VCaP (cell line): ENCODE measurements around the gene MUC21.
"Not testable (repeated sequence)": the region's sequence is repeated elsewhere in the genome, so short reads cannot be mapped to it uniquely, and the experiment has no call there.

Source experiments
- H3K27ac ChIP-seq: fragments of 450-650 bp; 2 replicates; pipeline ENCODE4 v1.5.1; 2017
- TF ChIP-seq, protein P1 (sequence below): fragments of 450-650 bp; conservative IDR thresholded peaks from 2 replicates; pipeline ENCODE4 v1.5.1; 2017; ENCODE audit warnings: mild to moderate bottlenecking, moderate library complexity

MUC21 gene

DNA sequence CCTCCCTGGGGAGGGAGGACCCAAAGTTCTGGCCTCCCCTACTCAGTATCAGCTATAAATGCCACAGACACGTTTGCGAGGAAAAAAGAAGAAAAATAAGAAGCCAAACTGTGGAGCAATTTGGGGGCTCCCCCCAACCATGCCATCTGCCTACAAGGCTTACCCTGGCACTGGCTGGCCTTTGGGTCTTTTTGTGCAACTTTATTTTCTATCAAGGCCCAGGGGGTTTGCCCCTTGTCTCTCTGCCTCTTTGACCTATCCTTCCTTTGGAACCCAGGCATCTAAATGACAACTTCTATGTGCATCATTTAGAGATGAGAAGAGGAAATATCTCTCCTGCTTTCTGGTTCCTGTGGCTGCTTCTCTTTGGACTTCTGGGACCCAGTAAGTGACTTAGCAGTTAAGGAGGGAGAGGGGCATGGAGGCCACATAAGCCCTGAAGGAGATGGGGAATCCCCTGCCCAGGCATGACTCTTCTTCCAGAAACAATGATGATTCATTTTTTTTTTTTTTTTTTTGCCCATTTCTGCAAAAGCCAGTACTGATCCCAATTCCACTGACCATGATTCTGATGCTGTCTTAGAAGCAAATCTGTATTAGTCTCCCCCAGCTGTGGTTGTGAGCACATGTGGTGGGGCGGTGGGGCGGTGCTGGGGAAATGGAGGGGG lies 27.0 kb downstream of the MUC21 start, which contains the start of gene MUC22:
Gene MUC22 (plus strand): TSS at position 82 of the 668 bp plus-strand sequence. CDS start 233 bp downstream, at position 315.
- TF ChIP-seq, protein P1, sequence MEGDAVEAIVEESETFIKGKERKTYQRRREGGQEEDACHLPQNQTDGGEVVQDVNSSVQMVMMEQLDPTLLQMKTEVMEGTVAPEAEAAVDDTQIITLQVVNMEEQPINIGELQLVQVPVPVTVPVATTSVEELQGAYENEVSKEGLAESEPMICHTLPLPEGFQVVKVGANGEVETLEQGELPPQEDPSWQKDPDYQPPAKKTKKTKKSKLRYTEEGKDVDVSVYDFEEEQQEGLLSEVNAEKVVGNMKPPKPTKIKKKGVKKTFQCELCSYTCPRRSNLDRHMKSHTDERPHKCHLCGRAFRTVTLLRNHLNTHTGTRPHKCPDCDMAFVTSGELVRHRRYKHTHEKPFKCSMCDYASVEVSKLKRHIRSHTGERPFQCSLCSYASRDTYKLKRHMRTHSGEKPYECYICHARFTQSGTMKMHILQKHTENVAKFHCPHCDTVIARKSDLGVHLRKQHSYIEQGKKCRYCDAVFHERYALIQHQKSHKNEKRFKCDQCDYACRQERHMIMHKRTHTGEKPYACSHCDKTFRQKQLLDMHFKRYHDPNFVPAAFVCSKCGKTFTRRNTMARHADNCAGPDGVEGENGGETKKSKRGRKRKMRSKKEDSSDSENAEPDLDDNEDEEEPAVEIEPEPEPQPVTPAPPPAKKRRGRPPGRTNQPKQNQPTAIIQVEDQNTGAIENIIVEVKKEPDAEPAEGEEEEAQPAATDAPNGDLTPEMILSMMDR, result no peak
- H3K27ac ChIP-seq, result no peak within 1 kb of the TSS

DNA sequence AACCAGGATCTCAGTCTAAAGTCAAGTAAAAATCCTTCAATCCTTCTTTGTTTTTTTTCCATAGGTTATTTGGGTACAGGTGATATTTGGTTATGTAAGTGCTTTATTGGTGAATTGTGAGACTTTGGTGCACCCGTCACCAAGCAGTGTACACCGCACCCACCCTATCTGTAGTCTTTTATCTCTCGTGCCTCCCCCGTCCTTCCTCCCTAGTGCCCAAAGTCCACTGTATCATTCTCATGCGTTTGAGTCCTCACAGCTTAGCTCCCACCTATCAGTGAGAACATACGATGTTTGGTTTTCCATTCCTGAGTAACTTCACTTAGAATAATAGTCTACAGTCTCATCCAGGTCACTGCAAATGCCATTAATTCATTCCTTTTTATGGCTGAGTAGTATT lies 27.6 kb downstream of the MUC21 start:
- H3K27ac ChIP-seq, result no peak overlapping the region
- TF ChIP-seq, protein P1, result no peak

DNA sequence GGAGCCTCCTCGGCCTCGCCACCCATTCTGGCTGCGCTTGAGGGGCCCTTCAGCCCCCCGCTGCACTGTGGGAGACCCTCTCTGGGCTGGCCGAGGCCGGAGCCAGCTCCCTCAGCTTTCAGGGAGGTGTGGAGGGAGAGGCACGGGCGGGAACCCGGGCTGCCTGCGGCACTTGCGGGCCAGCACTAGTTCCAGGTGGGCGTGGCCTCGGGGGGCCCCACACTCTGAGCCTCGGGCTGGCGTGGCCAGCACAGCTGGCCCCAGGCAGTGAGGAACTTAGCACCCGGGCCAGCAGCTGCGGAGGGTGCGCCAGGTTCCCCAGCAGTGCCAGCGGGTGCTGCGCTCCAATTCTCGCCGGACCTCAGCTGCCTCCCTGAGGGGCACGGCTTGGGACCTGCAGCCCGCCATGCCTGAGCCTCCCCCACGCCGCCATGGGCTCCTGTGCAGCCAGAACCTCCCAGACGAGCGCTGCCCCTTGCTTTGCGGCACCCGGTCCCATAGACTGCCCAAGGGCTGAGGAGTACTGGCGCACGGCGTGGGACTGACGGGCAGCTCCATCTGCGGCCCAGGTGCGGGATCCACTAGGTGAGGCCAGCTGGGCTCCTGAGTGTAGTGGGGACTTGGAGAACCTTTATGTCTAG lies 33.3 kb downstream of the MUC21 start:
- TF ChIP-seq, protein P1, result no peak

DNA sequence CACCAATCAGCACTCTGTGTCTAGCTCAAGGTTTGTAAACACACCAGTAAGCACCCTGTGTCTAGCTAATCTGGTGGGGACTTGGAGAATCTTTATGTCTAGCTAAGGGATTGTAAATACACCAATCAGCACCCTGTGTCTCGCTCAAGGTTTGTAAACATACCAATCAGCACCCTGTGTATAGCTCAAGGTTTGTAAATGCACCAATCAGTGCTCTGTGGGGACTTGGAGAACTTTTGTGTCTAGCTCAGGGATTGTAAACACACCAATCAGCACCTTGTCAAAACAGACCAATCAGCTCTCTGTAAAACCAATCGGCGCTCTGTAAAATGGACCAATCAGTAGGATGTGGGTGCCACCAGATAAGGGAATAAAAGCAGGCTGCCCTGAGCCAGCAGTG lies 33.9 kb downstream of the MUC21 start:
- H3K27ac ChIP-seq, result not testable (repeated sequence)

More for the DNA sequence above, 33.3 kb downstream of the MUC21 start:
- H3K27ac ChIP-seq, result no peak overlapping the region

DNA sequence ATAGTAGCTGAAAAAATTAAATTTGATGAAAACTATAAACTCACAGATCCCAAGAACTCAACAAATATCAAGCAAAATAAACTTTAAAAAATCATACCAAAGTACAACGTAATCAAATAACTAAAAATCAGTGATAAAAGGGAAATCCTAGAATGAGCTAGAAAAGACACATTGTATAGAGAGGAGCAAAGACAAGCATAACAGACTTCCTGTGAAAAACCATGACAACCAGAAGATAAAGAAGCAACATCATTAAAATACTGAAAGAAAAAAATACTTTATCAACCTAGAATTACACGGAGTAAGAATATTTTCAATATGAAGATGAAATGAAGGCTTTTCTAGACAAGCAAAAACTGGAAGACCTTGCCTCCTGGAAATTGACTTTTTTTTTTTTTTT lies 36.5 kb downstream of the MUC21 start:
- no peak overlapping the region for H3K27ac ChIP-seq
- TF ChIP-seq, protein P1, result no peak

DNA sequence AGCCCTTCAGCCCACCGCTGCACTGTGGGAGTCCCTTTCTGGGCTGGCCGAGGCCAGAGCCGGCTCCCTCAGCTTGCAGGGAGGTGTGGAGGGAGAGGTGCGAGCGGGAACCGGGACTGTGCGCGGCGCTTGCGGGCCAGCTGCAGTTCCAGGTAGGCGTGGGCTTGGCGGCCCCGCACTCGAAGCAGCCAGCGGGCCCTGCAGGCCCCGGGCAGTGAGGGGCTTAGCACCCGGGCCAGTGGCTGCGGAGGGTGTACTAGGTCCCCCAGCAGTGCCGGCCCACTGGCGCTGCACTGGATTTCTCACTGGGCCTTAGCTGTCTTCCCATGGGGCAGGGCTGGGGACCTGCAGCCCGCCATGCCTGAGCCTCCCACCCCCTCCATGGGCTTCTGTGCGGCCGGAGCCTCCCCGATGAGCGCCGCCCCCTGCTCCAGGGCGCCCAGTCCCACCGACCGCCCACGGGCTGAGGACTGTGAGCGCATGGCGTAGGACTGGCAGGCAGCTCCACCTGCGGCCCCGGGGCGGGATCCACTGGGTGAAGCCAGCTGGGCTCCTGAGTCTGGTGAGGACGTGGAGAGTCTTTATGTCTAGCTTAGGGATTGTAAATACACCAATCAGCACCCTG lies 37.2 kb downstream of the MUC21 start:
- not testable (repeated sequence) for H3K27ac ChIP-seq

DNA sequence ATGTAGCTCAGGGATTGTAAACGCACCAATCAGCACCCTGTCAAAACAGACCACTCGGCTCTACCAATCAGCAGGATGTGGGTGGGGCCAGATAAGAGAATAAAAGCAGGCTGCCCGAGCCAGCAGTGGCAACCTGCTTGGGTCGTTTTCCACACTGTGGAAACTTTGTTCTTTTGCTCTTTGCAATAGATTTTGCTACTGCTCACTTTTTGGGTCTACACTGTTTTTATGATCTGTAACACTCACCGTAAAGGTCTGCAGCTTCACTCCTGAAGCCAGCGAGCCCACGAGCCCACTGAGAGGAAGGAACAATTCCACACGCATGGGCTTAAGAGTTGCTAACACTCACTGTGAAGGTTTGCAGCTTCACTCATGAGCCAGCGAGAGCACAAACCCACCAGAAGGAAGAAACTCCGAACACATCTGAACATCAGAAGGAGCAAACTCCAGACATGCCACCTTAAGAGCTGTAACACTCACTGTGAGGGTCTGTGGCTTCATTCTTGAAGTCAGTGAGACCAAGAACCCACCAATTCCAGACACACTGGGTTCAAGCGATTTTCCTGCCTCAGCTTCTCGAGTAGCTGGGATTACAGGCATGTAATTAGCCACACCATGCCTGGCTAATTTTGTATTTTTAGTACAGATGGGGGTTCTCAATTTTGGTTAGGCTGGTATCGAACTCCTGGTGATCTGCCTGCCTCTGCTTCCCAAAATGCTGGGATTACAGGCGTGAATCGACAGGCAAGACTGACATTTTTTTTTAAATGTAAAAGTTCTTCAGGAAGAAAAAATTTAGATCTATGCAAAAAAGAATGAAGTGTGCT lies 38.4 kb downstream of the MUC21 start:
- not testable (repeated sequence) for H3K27ac ChIP-seq

DNA sequence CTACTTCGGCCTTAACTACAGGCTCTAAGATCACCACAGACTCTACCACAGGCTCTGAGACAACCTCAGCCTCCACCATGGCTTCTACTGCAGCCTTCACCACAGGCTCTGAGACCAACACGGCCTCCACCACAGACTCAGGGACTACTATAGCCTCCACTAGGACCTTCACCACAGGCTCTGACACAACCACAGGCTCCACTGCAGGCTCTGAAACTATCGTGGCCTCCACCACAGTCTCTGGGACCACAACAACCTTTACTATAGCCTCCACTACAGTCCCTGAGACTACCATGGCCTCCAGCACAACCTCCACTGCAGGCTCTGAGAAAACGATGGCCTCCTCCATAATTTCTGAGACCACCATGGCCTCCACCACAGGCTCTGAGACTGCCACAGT lies 42.1 kb downstream of the MUC21 start:
- H3K27ac ChIP-seq, result no peak overlapping the region
- TF ChIP-seq, protein P1, result no peak
